ENCODE results near the gene IZUMO1.
"Not testable (repeated sequence)": the region's sequence is repeated elsewhere in the genome, so short reads cannot be mapped to it uniquely, and the experiment has no call there.

Gene IZUMO1

GRCh38 chr19:48737360-48737998 is 9.2 kb downstream of the IZUMO1 start:
- no peak for DNase-seq (ENCODE audit: low read depth)

GRCh38 chr19:48735031-48735615 is 11.6 kb downstream of the IZUMO1 start:
- no peak for DNase-seq (ENCODE audit: low read depth)

- no peak for DNase-seq (ENCODE audit: low read depth)
Observed at GRCh38 chr19:48734625-48735024, 12.1 kb downstream of the IZUMO1 start.

DNA sequence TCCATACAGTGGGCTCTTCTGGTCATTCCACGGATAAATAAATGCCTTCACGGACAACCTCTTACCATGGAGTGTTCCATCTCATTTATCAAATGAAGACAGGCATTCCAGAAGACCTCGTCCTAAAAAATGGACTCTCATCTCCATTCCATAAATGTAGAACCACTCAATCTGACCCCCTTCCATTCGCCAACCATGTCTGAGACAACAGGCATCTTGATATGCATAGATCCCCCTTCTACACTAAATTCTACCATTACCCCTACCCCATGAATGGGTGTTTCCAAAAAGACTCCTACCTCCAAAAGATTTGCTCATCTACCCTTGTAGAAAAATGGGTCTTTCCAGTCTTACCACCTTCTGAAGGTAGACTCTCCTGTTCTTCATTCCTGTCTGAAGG is 15.3 kb downstream of the IZUMO1 start:
- no peak for DNase-seq (ENCODE audit: low read depth)

DNA sequence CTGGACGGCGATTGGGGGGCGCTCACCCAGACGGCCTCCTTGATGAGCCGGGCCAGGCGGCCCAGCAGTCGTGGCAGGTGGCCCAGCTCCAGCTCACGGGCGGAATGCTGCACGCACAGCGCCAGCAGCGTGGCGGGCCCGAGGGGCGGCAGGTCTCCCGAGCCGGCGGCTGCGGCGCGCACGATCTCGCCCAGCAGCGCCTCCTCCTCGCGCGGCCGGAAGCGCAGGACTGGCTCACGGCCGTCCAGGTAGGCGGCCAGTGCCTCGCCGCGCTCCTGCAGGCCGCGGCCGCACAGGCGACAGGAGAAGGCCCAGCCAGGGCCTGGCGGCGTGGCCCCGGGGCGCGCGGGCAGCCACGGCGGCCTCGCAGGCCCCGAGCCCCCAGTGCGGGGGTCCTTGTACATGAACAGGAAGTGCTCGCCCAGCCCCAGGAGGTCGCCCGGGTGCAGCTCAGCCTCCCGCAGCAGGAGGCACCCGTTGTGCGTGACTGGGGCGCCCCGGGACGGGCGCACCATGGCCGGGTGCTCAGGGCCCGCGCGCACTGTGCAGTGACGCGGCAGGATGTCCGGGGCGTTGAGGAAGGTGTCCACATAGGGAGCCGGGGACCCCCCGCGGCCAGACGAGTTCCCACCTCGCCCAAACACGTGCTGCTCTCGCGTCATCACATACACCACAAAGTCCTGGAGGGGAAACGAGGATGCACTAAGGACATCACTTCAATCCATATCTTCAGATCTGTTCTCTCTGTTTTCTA is 17.6 kb downstream of the IZUMO1 start:
- DNase-seq (ENCODE audit: low read depth): no peak

DNA sequence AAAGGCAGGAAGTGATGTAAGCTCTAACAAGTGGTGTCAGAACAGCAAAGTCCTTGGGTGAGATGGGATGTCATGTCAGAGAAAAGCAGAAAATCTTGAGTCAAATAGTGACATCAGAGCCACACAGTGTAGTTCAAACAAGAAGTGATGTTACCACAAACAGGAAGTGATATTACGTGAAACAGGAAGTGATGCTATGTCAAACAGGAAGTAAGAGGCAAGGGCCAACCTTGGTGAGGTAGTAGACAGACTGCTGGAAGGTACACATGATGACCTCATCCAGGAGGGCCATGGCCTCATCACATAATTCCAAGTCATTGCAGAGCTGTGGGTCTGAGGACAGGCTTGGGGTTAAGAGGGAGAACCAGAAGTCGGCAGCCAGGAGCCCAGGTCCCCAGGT is 20.2 kb downstream of the IZUMO1 start:
- no peak for DNase-seq (ENCODE audit: low read depth)

- peak; percentile 25 for DNase-seq (ENCODE audit: low read depth)
Observed at GRCh38 chr19:48724796-48725753, 21.6 kb downstream of the IZUMO1 start.

- DNase-seq (ENCODE audit: low read depth): no peak
Observed at GRCh38 chr19:48722196-48722708, 24.5 kb downstream of the IZUMO1 start.

GRCh38 chr19:48720613-48721296 is 26.0 kb downstream of the IZUMO1 start:
- DNase-seq (ENCODE audit: low read depth): peak; percentile 83

DNA sequence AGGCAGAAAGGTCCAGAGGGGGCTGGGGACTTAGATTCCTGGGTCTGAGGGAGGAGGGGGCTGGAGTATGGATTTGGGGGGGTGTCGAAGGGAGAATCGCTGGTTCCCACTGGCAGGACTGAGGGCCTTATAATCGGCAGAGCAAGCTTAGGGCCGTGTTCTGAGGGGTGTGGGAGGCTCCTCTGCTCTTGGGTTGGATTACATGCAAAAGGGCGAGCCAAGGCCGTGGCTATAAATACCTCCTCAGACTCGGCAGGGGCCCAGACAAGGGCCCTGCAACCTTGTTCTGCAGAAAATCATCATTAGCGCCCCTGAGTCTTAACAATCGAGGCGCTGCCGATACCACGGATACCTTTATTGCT is 26.5 kb downstream of the IZUMO1 start:
- DNase-seq (ENCODE audit: low read depth): no peak

DNA sequence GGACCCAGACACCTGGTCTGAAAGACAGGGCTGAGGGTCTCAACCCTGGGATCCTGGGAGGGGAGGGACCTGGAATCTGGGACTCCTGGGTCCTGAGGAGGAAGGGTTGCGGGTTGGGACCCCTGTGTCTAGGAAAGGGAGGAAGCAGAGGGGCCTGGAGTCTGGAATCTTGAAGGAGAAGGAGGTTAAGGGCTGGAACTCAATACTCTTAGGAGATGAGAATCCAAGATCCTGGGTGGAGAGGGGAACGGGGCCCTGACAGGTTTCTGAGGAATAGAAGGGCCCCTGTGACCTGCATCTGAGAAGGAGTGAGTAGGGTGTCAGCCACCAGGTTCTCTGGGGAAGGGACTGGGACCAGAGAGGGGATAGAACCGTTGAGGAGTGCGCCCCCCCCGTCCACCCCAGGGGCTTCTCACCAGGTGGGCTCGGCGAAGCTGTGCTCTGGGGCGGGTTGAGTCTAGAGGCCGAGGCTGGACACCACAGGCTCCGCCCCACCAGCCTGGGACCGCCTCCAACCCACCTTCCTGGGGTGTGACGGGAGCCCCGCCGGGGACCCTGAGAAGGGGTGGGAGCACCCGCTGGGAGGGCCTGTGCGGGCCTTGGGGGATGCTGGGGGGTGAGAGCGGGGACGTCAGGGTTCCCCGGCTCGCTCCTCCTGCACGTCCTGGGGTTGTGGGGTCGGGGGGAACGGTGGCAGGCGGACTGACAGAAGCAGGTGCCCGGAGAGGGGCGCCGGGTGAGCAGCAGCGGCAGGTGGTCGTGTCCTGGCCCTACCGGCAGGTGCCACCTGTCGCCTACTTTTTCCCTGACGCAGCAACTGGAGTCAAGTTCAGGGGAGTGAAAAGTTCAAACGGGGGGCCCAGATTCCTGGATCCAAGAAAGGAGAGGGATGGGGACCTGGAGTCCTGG is 27.2 kb downstream of the IZUMO1 start, which contains the start of gene MAMSTR:
Gene MAMSTR (minus strand): TSS at position 463 of the 909 bp plus-strand sequence. CDS start 694 bp downstream, outside the sequence.
- DNase-seq (ENCODE audit: low read depth): no peak

DNA sequence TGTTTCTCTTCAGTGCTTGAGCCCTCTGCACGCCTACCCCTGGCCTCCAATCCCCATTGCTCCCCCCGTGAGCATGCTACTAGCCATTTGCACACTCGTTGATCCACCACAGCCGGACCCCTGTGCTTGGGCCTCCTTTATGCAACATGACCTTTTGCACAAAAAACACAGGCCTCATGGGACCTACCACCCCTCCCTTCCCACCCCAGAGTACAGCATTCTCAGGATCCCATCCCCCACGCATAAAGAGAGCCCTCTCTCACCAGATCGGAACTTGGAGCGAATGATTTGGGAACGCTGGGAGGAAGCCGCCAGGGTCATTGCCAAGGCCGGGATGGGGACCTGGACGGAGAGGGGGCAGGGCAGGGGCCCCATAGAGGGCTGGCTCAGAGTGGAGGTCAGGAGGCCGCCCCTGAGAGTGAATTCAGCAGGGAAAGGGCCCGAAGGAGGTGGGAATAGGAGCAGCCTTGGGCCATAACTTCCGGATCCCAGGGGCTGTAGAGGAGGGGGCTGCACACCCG is 27.9 kb downstream of the IZUMO1 start:
- no peak for DNase-seq (ENCODE audit: low read depth)

GRCh38 chr19:48718106-48718505 is 28.6 kb downstream of the IZUMO1 start:
- not testable (repeated sequence) for DNase-seq (ENCODE audit: low read depth)

DNA sequence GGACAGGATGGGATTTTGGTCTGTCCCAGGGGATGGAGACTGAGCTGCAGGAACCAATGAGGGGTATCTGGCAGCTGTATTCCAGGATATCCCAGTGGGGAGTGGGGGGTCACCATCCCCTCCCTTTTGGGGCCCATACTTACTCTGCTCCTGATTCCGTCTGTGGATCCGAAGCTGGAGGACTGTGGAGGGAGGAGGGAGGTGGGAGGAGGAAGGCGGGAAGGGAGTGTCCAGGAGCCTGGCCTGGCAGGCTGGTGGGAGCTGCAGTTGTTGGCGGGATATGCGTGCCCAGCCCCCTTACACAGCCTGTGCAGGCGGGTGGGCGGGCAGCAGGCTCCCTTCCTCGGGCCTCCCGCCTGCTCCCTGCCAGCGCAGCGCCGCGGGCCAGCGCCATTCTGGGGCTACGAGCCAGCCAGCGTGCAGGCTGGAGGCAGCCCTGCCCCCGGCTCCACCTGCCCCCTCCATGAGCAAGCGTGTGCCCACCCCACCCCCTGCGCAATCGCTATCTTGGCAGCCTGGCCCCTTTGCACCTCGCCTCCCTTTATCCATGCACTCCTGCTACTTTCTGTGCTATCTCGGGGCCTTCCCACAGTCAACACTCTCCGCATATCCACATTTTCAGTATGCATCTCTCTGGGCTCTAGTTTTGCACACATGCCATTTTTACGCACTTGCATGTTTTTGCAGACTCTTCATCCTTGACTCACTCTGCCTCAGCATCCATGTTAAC is 30.0 kb downstream of the IZUMO1 start:
- DNase-seq (ENCODE audit: low read depth): no peak

- DNase-seq (ENCODE audit: low read depth): no peak
Observed at GRCh38 chr19:48715681-48716171, 31.0 kb downstream of the IZUMO1 start.

DNA sequence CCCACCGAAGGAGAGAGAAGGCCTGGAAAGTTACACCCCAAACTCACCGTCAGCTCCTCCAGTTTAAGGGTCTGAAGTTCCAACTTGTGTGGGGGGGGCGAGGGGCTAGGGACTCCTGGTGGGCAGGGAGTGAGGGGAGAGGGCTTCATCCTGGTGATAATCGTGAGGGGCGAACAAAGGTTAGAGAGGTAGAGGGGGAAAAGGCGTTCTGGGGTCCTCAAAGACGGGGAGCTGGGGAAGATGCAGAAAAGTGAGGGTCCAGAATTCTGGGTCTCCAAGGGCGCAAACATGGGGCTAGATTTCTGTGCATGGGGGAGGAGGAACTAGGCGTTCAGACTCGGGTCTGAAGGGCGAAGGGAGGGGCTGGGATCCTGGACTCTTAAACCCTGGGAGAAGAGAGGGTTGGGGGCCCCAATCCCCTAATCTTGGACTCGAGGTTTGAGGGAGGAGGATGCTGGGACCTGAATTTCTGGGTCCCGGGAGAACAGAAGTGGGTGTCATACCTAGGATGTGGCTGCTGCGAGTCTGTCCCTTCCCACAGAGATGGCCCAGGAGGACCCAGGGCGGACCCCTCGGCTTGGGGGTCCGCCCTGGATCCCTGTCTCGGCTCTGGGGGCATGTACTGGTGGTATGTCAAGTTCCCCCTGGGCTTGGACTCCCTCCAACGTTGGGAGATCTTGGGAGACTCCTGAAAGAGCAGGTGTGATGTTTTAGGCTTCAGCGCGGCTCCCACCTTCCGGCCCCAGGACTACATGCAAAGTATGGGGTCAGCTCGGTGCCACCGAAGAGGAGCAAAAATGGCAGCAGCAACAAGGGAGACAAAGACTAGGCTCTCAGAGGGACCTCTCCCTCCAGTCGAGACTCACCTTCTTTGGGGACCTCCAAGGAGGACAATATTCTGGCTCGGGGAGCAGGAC is 31.7 kb downstream of the IZUMO1 start:
- no peak for DNase-seq (ENCODE audit: low read depth)

DNA sequence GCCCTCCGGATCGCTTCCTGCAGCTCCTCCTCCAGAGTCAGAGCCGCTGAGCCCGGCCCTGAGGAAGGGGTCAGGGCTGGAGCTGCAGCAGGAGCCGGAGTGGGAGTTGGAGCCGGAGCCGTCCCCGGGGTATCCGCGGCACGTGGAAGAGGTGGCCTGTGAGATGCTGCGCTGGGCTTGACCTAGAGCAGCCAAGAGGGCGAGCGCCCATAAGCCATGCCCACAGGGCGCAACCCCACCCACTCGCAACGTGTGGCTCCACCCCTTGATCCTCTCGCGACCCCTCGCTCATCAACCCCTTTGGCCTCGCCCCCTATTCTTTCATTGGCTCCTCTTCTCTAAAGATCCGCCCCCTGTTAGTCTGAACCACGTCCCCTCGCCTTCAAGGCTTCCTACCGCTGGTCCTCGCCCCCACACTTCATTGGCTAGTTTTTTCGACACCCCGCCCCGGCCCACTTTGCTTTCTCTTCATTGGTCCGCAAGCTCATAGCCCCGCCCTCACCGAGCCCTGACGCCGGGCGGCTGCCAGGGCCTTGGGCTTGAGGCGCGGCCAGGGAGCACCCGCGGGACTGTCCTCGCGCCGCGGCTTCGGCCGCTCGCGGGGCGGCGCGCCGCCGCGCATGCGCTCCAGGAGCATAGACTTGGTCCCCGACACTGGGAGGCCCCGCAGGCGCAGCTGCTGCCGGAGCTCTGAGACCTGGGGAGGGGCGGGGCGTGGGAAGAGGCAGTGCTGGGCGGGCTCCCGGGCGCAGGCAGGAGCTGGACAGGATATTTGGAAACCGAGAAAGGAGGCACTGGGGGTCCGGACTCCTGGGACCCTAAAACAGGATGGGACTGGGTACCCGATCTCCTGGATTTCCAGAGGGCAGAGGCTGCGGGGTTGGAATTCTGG is 32.6 kb downstream of the IZUMO1 start:
- peak; percentile 94 for DNase-seq (ENCODE audit: low read depth)
